ENCODE results near the gene AJAP1.

GRCh38 chr1:4612991-4613390, 41.4 kb upstream of the AJAP1 start:
- TF ChIP-seq CTCF (IDR thresholded peaks at IDR 0.05) (no peak), ZFX (IDR thresholded peaks at IDR 0.05; ENCODE audit: borderline replicate concordance) (no peak)
